GM12878 (cell line): Measurements from ENCODE around the gene DMD. TPM values are rescaled to one million over a fixed set of nuclear protein-coding genes. Genes with fewer than 3 reads are reported as not detected.

Source experiments
- ATAC-seq: fragments of 200-7000 bp; cut with Tn5 transposase; 3 replicates; pipeline ENCODE4 v1.9.1; 2020; ENCODE audit warnings: mild to moderate bottlenecking, moderate library complexity
- BruUV-seq: library from RNA; stranded (reverse); fragments of 400-500 nt; replicated peaks from 2 replicates; lab custom pipeline; 2021; lab: Mats Ljungman, UMichigan
- CTCF ChIA-PET: fragments of 300-600 bp; sonication (Branson Sonifier 250); formaldehyde crosslinking; extraction: SDS; loops from one replicate; lab custom pipeline; 2021; ENCODE audit warnings: inconsistent platforms; lab: Yijun Ruan, JAX
- POLR2A ChIA-PET: fragments of 350-600 bp; formaldehyde crosslinking; extraction: SDS; loops from one replicate; lab custom pipeline; 2021; ENCODE audit warnings: inconsistent platforms; lab: Charles Lee
- RAD21 ChIA-PET: fragments of 300-600 bp; sonication (Branson Sonifier 250); formaldehyde crosslinking; loops from one replicate; lab custom pipeline; 2023; ENCODE audit warnings: antibody characterized with exemption; ENCODE audit not compliant: unreplicated experiment; lab: Charles Lee
- SMC1A ChIA-PET: fragments of 300-600 bp; sonication (Branson Sonifier 250); formaldehyde crosslinking; loops from one replicate; lab custom pipeline; 2023; ENCODE audit not compliant: unreplicated experiment, uncharacterized antibody; lab: Charles Lee
- DNase-seq: peaks from one replicate; pipeline ENCODE4 v3.0.0-alpha.2; 2011; ENCODE audit warnings: low read depth, low spot score
- FAIRE-seq: peaks from 3 replicates; lab custom pipeline; 2011; peaks lifted over from hg19 to GRCh38; lab: Jason Lieb, UNC
- H2AFZ ChIP-seq: 2 replicates; pipeline ENCODE4 v1.6.0; 2011; ENCODE audit warnings: low read depth, low read length, control low read depth; ENCODE audit not compliant: control insufficient read depth
- H3K27ac ChIP-seq: 2 replicates; pipeline ENCODE4 v1.5.1; 2011; ENCODE audit warnings: control low read depth; ENCODE audit not compliant: control insufficient read depth, insufficient read depth
- H3K27me3 ChIP-seq, 2 experiments: replicated peaks in 1 of 2; 2 replicates each; pipeline versions ENCODE4 v1.6.0 to v1.6.1; 2011; ENCODE audit warnings: low read length in 1 of 2; ENCODE audit not compliant: control insufficient read depth in 2 of 2, insufficient read depth in 2 of 2
- H3K36me3 ChIP-seq, 2 experiments: 2 replicates each; pipeline ENCODE4 v1.5.1; 2011; ENCODE audit warnings: low read length in 1 of 2; ENCODE audit not compliant: control insufficient read depth in 2 of 2, insufficient read depth in 2 of 2
- H3K4me1 ChIP-seq: 2 replicates; pipeline ENCODE4 v1.6.1; 2011; ENCODE audit warnings: mild to moderate bottlenecking, low read length, moderate library complexity, mixed read lengths; ENCODE audit not compliant: control insufficient read depth, insufficient read depth
- H3K4me2 ChIP-seq: 2 replicates; pipeline ENCODE4 v1.6.0; 2011; ENCODE audit warnings: control low read depth; ENCODE audit not compliant: control insufficient read depth, insufficient read depth
- H3K4me3 ChIP-seq: fragments of 200-600 bp; sonication (generic); 2 replicates; pipeline ENCODE4 v1.5.1; 2016
- H3K79me2 ChIP-seq: 2 replicates; pipeline ENCODE4 v1.6.0; 2011; ENCODE audit warnings: low read length; ENCODE audit not compliant: control insufficient read depth, insufficient read depth
- H3K9ac ChIP-seq: 2 replicates; pipeline ENCODE4 v1.8.0; 2011; ENCODE audit warnings: low read length, control low read depth, mixed read lengths; ENCODE audit not compliant: control insufficient read depth, insufficient read depth
- H3K9me3 ChIP-seq: replicated peaks from 3 replicates; pipeline ENCODE4 v1.5.1; 2011; ENCODE audit warnings: mild to moderate bottlenecking, low read length; ENCODE audit not compliant: control insufficient read depth, insufficient read depth
- H4K20me1 ChIP-seq: 2 replicates; pipeline ENCODE4 v1.6.0; 2011; ENCODE audit not compliant: control insufficient read depth, insufficient read depth
- BHLHE40 ChIP-seq, 2 experiments: fragments of 450-650 bp in 1 of 2; IDR thresholded peaks; 2 replicates each; pipeline ENCODE4 v1.6.1; 2011 to 2017; ENCODE audit warnings: low read depth in 2 of 2, borderline replicate concordance in 1 of 2, improper control_type of control experiment in 1 of 2, low read length in 1 of 2, mild to moderate bottlenecking in 1 of 2
- CBX3 ChIP-seq: fragments of 200-600 bp; sonication (generic); IDR thresholded peaks from 2 replicates; pipeline ENCODE4 v1.6.1; 2016; ENCODE audit warnings: low read depth, borderline replicate concordance
- DPF2 ChIP-seq: fragments of 450-650 bp; IDR thresholded peaks from 2 replicates; pipeline ENCODE4 v1.6.1; 2017; ENCODE audit warnings: mild to moderate bottlenecking
- ETV6 ChIP-seq, 2 experiments: fragments of 450-650 bp in 1 of 2; IDR thresholded peaks in 1 of 2; conservative IDR thresholded peaks in 1 of 2; 2 replicates each; pipeline ENCODE4 v1.6.1; 2014; ENCODE audit warnings: antibody characterized with exemption in 1 of 2, borderline replicate concordance in 1 of 2, low read depth in 1 of 2, mild to moderate bottlenecking in 1 of 2, moderate library complexity in 1 of 2
- IKZF1 ChIP-seq: fragments of 450-650 bp; conservative IDR thresholded peaks from 2 replicates; pipeline ENCODE4 v1.6.1; 2017; ENCODE audit warnings: antibody characterized with exemption, mild to moderate bottlenecking
- MAX ChIP-seq: IDR thresholded peaks from 2 replicates; pipeline ENCODE4 v1.6.1; 2012; ENCODE audit warnings: low read depth, low read length, improper control_type of control experiment
- MLLT1 ChIP-seq: fragments of 450-650 bp; IDR thresholded peaks from 2 replicates; pipeline ENCODE4 v1.6.1; 2016; ENCODE audit warnings: mild to moderate bottlenecking
- MYC ChIP-seq: IDR thresholded peaks from 2 replicates; pipeline ENCODE4 v1.6.1; 2011; ENCODE audit warnings: mild to moderate bottlenecking, low read length, moderate library complexity, inconsistent platforms; ENCODE audit not compliant: insufficient read depth, insufficient replicate concordance, insufficient read length, severe bottlenecking
- NRF1 ChIP-seq: conservative IDR thresholded peaks from 2 replicates; pipeline ENCODE4 v1.6.1; 2011; ENCODE audit warnings: mild to moderate bottlenecking, low read depth, low read length, improper control_type of control experiment
- POU2F2 ChIP-seq: IDR thresholded peaks from 3 replicates; pipeline ENCODE4 v1.6.1; 2011; ENCODE audit warnings: low read depth, mild to moderate bottlenecking, low read length, borderline replicate concordance
- SMAD1 ChIP-seq: fragments of 450-650 bp; IDR thresholded peaks from 2 replicates; pipeline ENCODE4 v1.6.1; 2018; ENCODE audit warnings: mild to moderate bottlenecking, low read depth; ENCODE audit not compliant: partially characterized antibody
- TBL1XR1 ChIP-seq: IDR thresholded peaks from 2 replicates; pipeline ENCODE4 v1.6.1; 2012; ENCODE audit warnings: low read depth, low read length, improper control_type of control experiment
- TCF12 ChIP-seq: IDR thresholded peaks from 2 replicates; pipeline ENCODE4 v1.6.1; 2011; ENCODE audit warnings: low read depth, mild to moderate bottlenecking, low read length
- ZNF274 ChIP-seq: IDR thresholded peaks from one replicate; pipeline ENCODE4 v1.8.0; 2011; ENCODE audit not compliant: insufficient read length, insufficient read depth
- ZNF384 ChIP-seq: IDR thresholded peaks from 2 replicates; pipeline ENCODE4 v1.6.1; 2012; ENCODE audit warnings: low read depth, mild to moderate bottlenecking, low read length, improper control_type of control experiment, borderline replicate concordance
- ZNF622 ChIP-seq: fragments of 450-650 bp; IDR thresholded peaks from 2 replicates; pipeline ENCODE4 v1.6.1; 2017; ENCODE audit warnings: mild to moderate bottlenecking, inconsistent platforms
- ZSCAN29 ChIP-seq: fragments of 450-650 bp; IDR thresholded peaks from 2 replicates; pipeline ENCODE4 v1.6.1; 2017; ENCODE audit warnings: mild to moderate bottlenecking, moderate library complexity
- WGBS: methylation state at CpG from one replicate; pipeline ENCODE4 v1.1.6; 2016; ENCODE audit warnings: low lambda C conversion rate; ENCODE audit not compliant: insufficient replicate concordance, insufficient coverage; ENCODE audit errors: missing lambda C conversion rate; 5-methylcytosine and 5-hydroxymethylcytosine counted together
- in situ Hi-C: fragments of 300-500 bp; cut with MboI; formaldehyde crosslinking; loops from 9 replicates; pipeline ENCODE4 v1.14.3; 2018; ENCODE audit warnings: mixed read lengths
- intact Hi-C: fragments of 100-400 bp; cut with micrococcal nuclease; formaldehyde crosslinking; loops from one replicate; pipeline ENCODE4 v1.14.2; 2022; ENCODE audit not compliant: unreplicated experiment
- polyA plus RNA-seq, 11 experiments: library from polyadenylated mRNA; depleted of rRNA in 4 of 11; unstranded in 6 of 11; stranded (reverse) in 5 of 11; fragments of >200 nt; fragmentation: Nextera tagmentation in 4 of 11; fragmentation: Illumina TruSeq in 1 of 11; extraction: Ambion mirVana in 4 of 11; extraction: Trizol in 1 of 11; gene quantifications; 1 replicate in 1 of 11; 2 replicates in 10 of 11; pipeline versions ENCODE4 v1.2.1 to v1.2.3, GENCODE V29; 2011 to 2016; ENCODE audit warnings: inconsistent platforms in 2 of 11, missing spikeins in 2 of 11, low read depth in 1 of 11
- total RNA-seq, 4 experiments: library from RNA; depleted of rRNA in 3 of 4; stranded (reverse); fragments of >200 nt in 3 of 4; fragmentation: Illumina TruSeq in 1 of 4; extraction: Trizol in 1 of 4; gene quantifications; 2 replicates each; pipeline versions ENCODE4 v1.2.1 to v1.2.3, GENCODE V29; 2013 to 2021

DMD gene
- total and polyA plus RNA-seq, 10 of the 15 experiments (the other 5 are each of a cell fraction or from before 2014, with no cell fraction given), result 1.4 to 24.3 (median 4.3) TPM

- no peak for TF ChIP-seq POU2F2
- TF ChIP-seq DPF2, result no peak
- no peak for TF ChIP-seq IKZF1
- TF ChIP-seq ZNF384, result no peak
- no peak for TF ChIP-seq ZSCAN29
Measured at GRCh38 chrX:31459361-31459760, 1752.0 kb downstream of the DMD start (continued).

GRCh38 chrX:31449965-31450364 is 1761.4 kb downstream of the DMD start:
- ATAC-seq, result no peak
- WGBS, result 13% methylated on average over 4 of the region's 4 CpGs
- H3K27me3 ChIP-seq, result no peaks in the 10 kb centered on the region

GRCh38 chrX:31449081-31449480 is 1762.3 kb downstream of the DMD start:
- 18% methylated on average over 3 of the region's 3 CpGs for WGBS
- FAIRE-seq (no peak), ATAC-seq (no peak), DNase-seq (no peak)
- POLR2A ChIA-PET, result no interaction called here
- SMC1A ChIA-PET, result no interaction called here
- H3K36me3 ChIP-seq, result no peaks in the 10 kb centered on the region
- H3K9ac ChIP-seq, result no peak overlapping the region
- H3K4me3 ChIP-seq, result no peak overlapping the region
- H3K27me3 ChIP-seq, result no peaks in the 10 kb centered on the region
- CTCF ChIA-PET, result interaction anchor here (1.4 kb wide), 1 partner anchor 187 kb away, joined by 3 read pairs; no protein-coding TSS in a partner anchor
- no peaks in the 10 kb centered on the region for H3K79me2 ChIP-seq
- no peak overlapping the region for H3K4me2 ChIP-seq
- H3K4me1 ChIP-seq, result no peaks in the 10 kb centered on the region
- no peak overlapping the region for H2AFZ ChIP-seq
- BruUV-seq, result no TSS peak
- no peaks in the 10 kb centered on the region for H3K9me3 ChIP-seq
- RAD21 ChIA-PET, result no interaction called here
- no peak for TF ChIP-seq MAX
- TF ChIP-seq TCF12, result no peak
- TF ChIP-seq BHLHE40 (IDR thresholded peaks at IDR 0.05; ENCODE audit: borderline replicate concordance in 1 of 2, low read depth in 2 of 2, low read length in 1 of 2), result no peak
- no peak for TF ChIP-seq ZNF274
- TF ChIP-seq CBX3, result no peak
- no peak for TF ChIP-seq NRF1
- TF ChIP-seq TBL1XR1, result no peak
- TF ChIP-seq ETV6 (conservative IDR thresholded peaks at IDR 0.05 in 1 of 2, IDR thresholded peaks at IDR 0.05 in 1 of 2; ENCODE audit: borderline replicate concordance in 1 of 2, low read depth in 1 of 2), result no peak
- no peak for TF ChIP-seq MLLT1
- TF ChIP-seq ZNF622, result no peak
- TF ChIP-seq IKZF1, result no peak
- no peak overlapping the region for H3K27ac ChIP-seq
- H4K20me1 ChIP-seq, result no peaks in the 10 kb centered on the region
- intact Hi-C loops (loop anchor here (10.0 kb wide), 1 partner anchor 206 kb away; no protein-coding TSS in a partner anchor), in situ Hi-C loops (no loop called here)

More at GRCh38 chrX:31449965-31450364, 1761.4 kb downstream of the DMD start:
- H4K20me1 ChIP-seq, result no peaks in the 10 kb centered on the region
- no peaks in the 10 kb centered on the region for H3K4me1 ChIP-seq
- ChIA-PET CTCF (no interaction called here), SMC1A (no interaction called here), RAD21 (no interaction called here), POLR2A (no interaction called here)
- H3K9ac ChIP-seq, result no peak overlapping the region
- BruUV-seq, result no TSS peak
- H3K9me3 ChIP-seq, result no peaks in the 10 kb centered on the region
- intact Hi-C loops (loop anchor here (10.0 kb wide), 1 partner anchor 205 kb away; no protein-coding TSS in a partner anchor), in situ Hi-C loops (no loop called here)
- H2AFZ ChIP-seq, result no peak overlapping the region
- no peaks in the 10 kb centered on the region for H3K36me3 ChIP-seq
- no peak for FAIRE-seq
- no peak overlapping the region for H3K4me2 ChIP-seq
- no peak overlapping the region for H3K4me3 ChIP-seq
- no peak overlapping the region for H3K27ac ChIP-seq
- H3K79me2 ChIP-seq, result no peaks in the 10 kb centered on the region
- DNase-seq, result no peak
- TF ChIP-seq MYC, result no peak
- TF ChIP-seq ZSCAN29, result no peak
- no peak for TF ChIP-seq SMAD1
